ENCODE results near the gene MINDY4B. TPM values are rescaled to one million over a fixed set of nuclear protein-coding genes. Genes with fewer than 3 reads are reported as not detected.

Gene MINDY4B
- total RNA-seq, 1 donor, result not detected

- H4K20me1 ChIP-seq (ENCODE audit: insufficient read depth, low read length), result no peaks in the 10 kb centered on the region
- H3K4me3 ChIP-seq (ENCODE audit: insufficient read depth, low read length), result no peak overlapping the region
- no peak overlapping the region for H3K4me2 ChIP-seq (ENCODE audit: insufficient read depth, low read length)
- no peaks in the 10 kb centered on the region for H3K36me3 ChIP-seq (ENCODE audit: insufficient read depth, low read length)
- TF ChIP-seq CTCF (IDR thresholded peaks at IDR 0.05; ENCODE audit: extremely low read depth, low read depth, low read length), result no peak
- H3K79me2 ChIP-seq (ENCODE audit: insufficient read depth, low read length), result no peaks in the 10 kb centered on the region
- no peak for DNase-seq (ENCODE audit: insufficient read length, low spot score, missing footprints)
- H2AFZ ChIP-seq (ENCODE audit: low read length), result no peak overlapping the region
- no peaks in the 10 kb centered on the region for H3K9me3 ChIP-seq (ENCODE audit: low read depth, low read length)
- H3K27ac ChIP-seq (ENCODE audit: low read depth, low read length), result no peak overlapping the region
- peaks cover 22% of the 10 kb centered on the region for H3K27me3 ChIP-seq (ENCODE audit: insufficient read depth, low read length)
- H3K4me1 ChIP-seq (ENCODE audit: insufficient read depth, low read length), result no peaks in the 10 kb centered on the region
These were observed 7.6 kb downstream of the MINDY4B start for GRCh38 chr3:150897592-150897991.

- H3K9me3 ChIP-seq (ENCODE audit: low read depth, low read length), result no peaks in the 10 kb centered on the region
- no peaks in the 10 kb centered on the region for H3K79me2 ChIP-seq (ENCODE audit: insufficient read depth, low read length)
- no peak overlapping the region for H3K4me2 ChIP-seq (ENCODE audit: insufficient read depth, low read length)
- no peaks in the 10 kb centered on the region for H4K20me1 ChIP-seq (ENCODE audit: insufficient read depth, low read length)
- no peaks in the 10 kb centered on the region for H3K4me1 ChIP-seq (ENCODE audit: insufficient read depth, low read length)
- no peak for DNase-seq (ENCODE audit: insufficient read length, low spot score, missing footprints)
- H3K4me3 ChIP-seq (ENCODE audit: insufficient read depth, low read length), result no peak overlapping the region
- H3K36me3 ChIP-seq (ENCODE audit: insufficient read depth, low read length), result no peaks in the 10 kb centered on the region
- H3K27me3 ChIP-seq (ENCODE audit: insufficient read depth, low read length), result peaks cover 24% of the 10 kb centered on the region
- no peak overlapping the region for H2AFZ ChIP-seq (ENCODE audit: low read length)
- no peak for TF ChIP-seq CTCF (IDR thresholded peaks at IDR 0.05; ENCODE audit: extremely low read depth, low read depth, low read length)
- H3K27ac ChIP-seq (ENCODE audit: low read depth, low read length), result no peak overlapping the region
These were observed 14.4 kb downstream of the MINDY4B start for GRCh38 chr3:150890831-150891230.

- H3K27me3 ChIP-seq (ENCODE audit: insufficient read depth, low read length), result peaks cover 30% of the 10 kb centered on the region
- no peak overlapping the region for H3K4me3 ChIP-seq (ENCODE audit: insufficient read depth, low read length)
- no peaks in the 10 kb centered on the region for H3K9me3 ChIP-seq (ENCODE audit: low read depth, low read length)
- no peak for TF ChIP-seq CTCF (IDR thresholded peaks at IDR 0.05; ENCODE audit: extremely low read depth, low read depth, low read length)
- H3K4me1 ChIP-seq (ENCODE audit: insufficient read depth, low read length), result no peaks in the 10 kb centered on the region
- H2AFZ ChIP-seq (ENCODE audit: low read length), result no peak overlapping the region
- H3K4me2 ChIP-seq (ENCODE audit: insufficient read depth, low read length), result no peak overlapping the region
- no peaks in the 10 kb centered on the region for H3K36me3 ChIP-seq (ENCODE audit: insufficient read depth, low read length)
- no peak overlapping the region for H3K27ac ChIP-seq (ENCODE audit: low read depth, low read length)
- no peaks in the 10 kb centered on the region for H3K79me2 ChIP-seq (ENCODE audit: insufficient read depth, low read length)
- no peak for DNase-seq (ENCODE audit: insufficient read length, low spot score, missing footprints)
- no peaks in the 10 kb centered on the region for H4K20me1 ChIP-seq (ENCODE audit: insufficient read depth, low read length)
These were observed 14.9 kb downstream of the MINDY4B start for GRCh38 chr3:150890295-150890694.

- H3K79me2 ChIP-seq (ENCODE audit: insufficient read depth, low read length), result no peaks in the 10 kb centered on the region
- no peaks in the 10 kb centered on the region for H3K9me3 ChIP-seq (ENCODE audit: low read depth, low read length)
- H2AFZ ChIP-seq (ENCODE audit: low read length), result no peak overlapping the region
- no peak for DNase-seq (ENCODE audit: insufficient read length, low spot score, missing footprints)
- no peaks in the 10 kb centered on the region for H3K4me1 ChIP-seq (ENCODE audit: insufficient read depth, low read length)
- no peak overlapping the region for H3K4me3 ChIP-seq (ENCODE audit: insufficient read depth, low read length)
- TF ChIP-seq CTCF (IDR thresholded peaks at IDR 0.05; ENCODE audit: extremely low read depth, low read depth, low read length), result no peak
- no peaks in the 10 kb centered on the region for H3K36me3 ChIP-seq (ENCODE audit: insufficient read depth, low read length)
- H4K20me1 ChIP-seq (ENCODE audit: insufficient read depth, low read length), result no peaks in the 10 kb centered on the region
- H3K27ac ChIP-seq (ENCODE audit: low read depth, low read length), result no peak overlapping the region
- H3K27me3 ChIP-seq (ENCODE audit: insufficient read depth, low read length), result peaks cover 32% of the 10 kb centered on the region
- no peak overlapping the region for H3K4me2 ChIP-seq (ENCODE audit: insufficient read depth, low read length)
These were observed 16.1 kb downstream of the MINDY4B start for GRCh38 chr3:150889106-150889505.
